ENCODE results near the gene MTO1. TPM values are rescaled to one million over a fixed set of nuclear protein-coding genes. Genes with fewer than 3 reads are reported as not detected.

MTO1 gene
- total RNA-seq, 2 donors from 2014 or later, result 17.2 to 19.6 TPM

GRCh38 chr6:73525546-73526330, 64.2 kb downstream of the MTO1 start:
- H3K9me3 ChIP-seq, result no peaks in the 10 kb centered on the region
- H3K27ac ChIP-seq, result no peak overlapping the region
- H3K4me1 ChIP-seq (replicated peaks), result no peaks in the 10 kb centered on the region
- no peaks in the 10 kb centered on the region for H3K27me3 ChIP-seq (replicated peaks; ENCODE audit: insufficient read depth)
- H3K36me3 ChIP-seq, result no peaks in the 10 kb centered on the region
- DNase-seq (ENCODE audit: low spot score), result no peak
- WGBS, result 93% methylated on average over 3 of the region's 3 CpGs
- H3K4me3 ChIP-seq, result no peak overlapping the region
- intact Hi-C loops (cut with DNase I), result no loop called here
- TF ChIP-seq, protein P1, sequence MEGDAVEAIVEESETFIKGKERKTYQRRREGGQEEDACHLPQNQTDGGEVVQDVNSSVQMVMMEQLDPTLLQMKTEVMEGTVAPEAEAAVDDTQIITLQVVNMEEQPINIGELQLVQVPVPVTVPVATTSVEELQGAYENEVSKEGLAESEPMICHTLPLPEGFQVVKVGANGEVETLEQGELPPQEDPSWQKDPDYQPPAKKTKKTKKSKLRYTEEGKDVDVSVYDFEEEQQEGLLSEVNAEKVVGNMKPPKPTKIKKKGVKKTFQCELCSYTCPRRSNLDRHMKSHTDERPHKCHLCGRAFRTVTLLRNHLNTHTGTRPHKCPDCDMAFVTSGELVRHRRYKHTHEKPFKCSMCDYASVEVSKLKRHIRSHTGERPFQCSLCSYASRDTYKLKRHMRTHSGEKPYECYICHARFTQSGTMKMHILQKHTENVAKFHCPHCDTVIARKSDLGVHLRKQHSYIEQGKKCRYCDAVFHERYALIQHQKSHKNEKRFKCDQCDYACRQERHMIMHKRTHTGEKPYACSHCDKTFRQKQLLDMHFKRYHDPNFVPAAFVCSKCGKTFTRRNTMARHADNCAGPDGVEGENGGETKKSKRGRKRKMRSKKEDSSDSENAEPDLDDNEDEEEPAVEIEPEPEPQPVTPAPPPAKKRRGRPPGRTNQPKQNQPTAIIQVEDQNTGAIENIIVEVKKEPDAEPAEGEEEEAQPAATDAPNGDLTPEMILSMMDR (IDR thresholded peaks at IDR 0.05), result no peak
- TF ChIP-seq POLR2A (IDR thresholded peaks at IDR 0.05) (no peak), POLR2AphosphoS5 (IDR thresholded peaks at IDR 0.05) (no peak)

DNA sequence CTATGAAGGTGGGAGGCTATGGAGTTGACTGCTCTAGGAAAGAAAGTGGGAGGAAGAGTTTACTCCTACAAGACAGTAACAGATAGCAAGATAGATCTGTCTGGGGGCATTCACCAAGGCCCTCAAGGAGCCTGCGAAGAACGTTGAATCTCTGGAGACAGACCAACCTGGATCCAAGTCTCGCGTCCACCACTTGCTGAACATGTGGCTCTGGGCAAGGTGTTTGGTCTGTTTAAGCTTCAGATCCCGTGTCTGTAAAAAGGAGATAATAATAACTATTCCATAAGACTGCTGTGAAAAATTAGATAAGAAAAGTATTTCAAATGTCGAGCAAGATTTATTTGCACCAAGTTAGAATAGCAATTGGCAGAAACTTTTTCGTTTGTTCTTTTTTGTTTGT, 67.4 kb downstream of the MTO1 start:
- H3K27ac ChIP-seq, result no peak overlapping the region
- no peaks in the 10 kb centered on the region for H3K9me3 ChIP-seq
- H3K4me1 ChIP-seq (replicated peaks), result no peaks in the 10 kb centered on the region
- no peaks in the 10 kb centered on the region for H3K27me3 ChIP-seq (replicated peaks; ENCODE audit: insufficient read depth)
- intact Hi-C loops (cut with DNase I), result no loop called here
- H3K4me3 ChIP-seq, result no peak overlapping the region
- 46% methylated on average over 7 of the region's 7 CpGs for WGBS
- no peak for DNase-seq (ENCODE audit: low spot score)
- no peak for TF ChIP-seq POLR2AphosphoS5 (IDR thresholded peaks at IDR 0.05)
- TF ChIP-seq, protein P1 (IDR thresholded peaks at IDR 0.05), result no peak
- no peak for TF ChIP-seq POLR2A (IDR thresholded peaks at IDR 0.05)
- no peaks in the 10 kb centered on the region for H3K36me3 ChIP-seq

DNA sequence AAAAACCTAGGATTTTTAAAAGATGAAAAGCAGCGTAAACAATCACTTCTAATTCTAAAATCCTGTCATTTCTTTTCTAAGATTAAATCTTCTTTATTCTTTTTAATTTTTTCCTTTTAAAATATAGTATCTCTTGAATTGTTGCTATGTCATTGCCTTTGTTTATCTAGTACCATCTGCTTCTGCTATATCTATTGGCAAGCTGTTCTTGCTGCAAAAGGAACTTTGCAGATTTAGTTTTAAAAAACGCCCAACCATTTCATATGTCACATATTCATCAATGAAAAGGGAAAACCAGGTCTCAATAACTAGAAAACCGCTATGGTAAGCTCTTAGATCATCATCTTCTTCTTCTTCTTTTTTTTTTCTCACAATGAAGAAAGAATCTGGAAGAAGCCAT, 70.8 kb downstream of the MTO1 start:
- TF ChIP-seq, protein P1 (IDR thresholded peaks at IDR 0.05), result no peak
- TF ChIP-seq POLR2A (IDR thresholded peaks at IDR 0.05) (no peak), POLR2AphosphoS5 (IDR thresholded peaks at IDR 0.05) (no peak)
- 87% methylated on average over 3 of the region's 3 CpGs for WGBS
- no peaks in the 10 kb centered on the region for H3K4me1 ChIP-seq (replicated peaks)
- H3K36me3 ChIP-seq, result no peaks in the 10 kb centered on the region
- intact Hi-C loops (cut with DNase I), result no loop called here
- H3K4me3 ChIP-seq, result no peak overlapping the region
- no peaks in the 10 kb centered on the region for H3K27me3 ChIP-seq (replicated peaks; ENCODE audit: insufficient read depth)
- H3K27ac ChIP-seq, result no peak overlapping the region
- no peak for DNase-seq (ENCODE audit: low spot score)
- H3K9me3 ChIP-seq, result no peaks in the 10 kb centered on the region

DNA sequence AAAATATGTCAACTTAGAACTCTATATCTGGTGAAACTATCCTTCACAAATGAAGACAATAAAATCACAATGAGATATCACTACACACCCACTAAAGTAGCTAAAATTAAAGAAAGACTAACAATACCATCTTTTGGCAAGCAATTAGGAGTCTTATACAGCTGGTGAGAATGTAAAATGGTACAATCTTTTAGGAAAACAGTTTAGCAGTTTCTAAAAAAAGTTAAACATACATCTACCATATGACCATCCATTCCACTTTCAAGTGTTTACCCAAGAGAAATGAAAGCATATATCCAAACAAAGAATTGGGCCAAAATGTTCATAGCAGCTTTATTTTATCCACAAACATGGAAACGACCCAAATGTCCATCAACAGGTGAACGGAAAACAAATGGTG, 73.1 kb downstream of the MTO1 start:
- WGBS, result 77% methylated on average over 2 of the region's 2 CpGs

More for the DNA sequence above, 73.1 kb downstream of the MTO1 start:
- Histone ChIP-seq H3K36me3 (no peaks in the 10 kb centered on the region), H3K27ac (no peak overlapping the region), H3K9me3 (no peaks in the 10 kb centered on the region), H3K27me3 (replicated peaks; ENCODE audit: insufficient read depth) (no peaks in the 10 kb centered on the region), H3K4me3 (no peak overlapping the region), H3K4me1 (replicated peaks) (no peaks in the 10 kb centered on the region)
- no peak for DNase-seq (ENCODE audit: low spot score)
- intact Hi-C loops (cut with DNase I), result no loop called here
- TF ChIP-seq POLR2AphosphoS5 (IDR thresholded peaks at IDR 0.05), result no peak
- no peak for TF ChIP-seq POLR2A (IDR thresholded peaks at IDR 0.05)
- TF ChIP-seq, protein P1 (IDR thresholded peaks at IDR 0.05), result no peak
